PC-9 (cell line): ENCODE measurements around the gene PRR14. TPM values are rescaled to one million over a fixed set of nuclear protein-coding genes. Genes with fewer than 3 reads are reported as not detected.

Experiments
- BruUV-seq: library from RNA; stranded (reverse); fragments of 400-500 nt; replicated peaks from 2 replicates; lab custom pipeline; 2021; lab: Mats Ljungman, UMichigan
- CTCF ChIA-PET: fragments of 300-600 bp; sonication (Branson Sonifier 250); formaldehyde crosslinking; loops from one replicate; lab custom pipeline; 2022; ENCODE audit warnings: antibody characterized with exemption; lab: Charles Lee
- POLR2A ChIA-PET: fragments of 300-600 bp; sonication (Branson Sonifier 250); formaldehyde crosslinking; loops from one replicate; lab custom pipeline; 2022; ENCODE audit warnings: antibody characterized with exemption; ENCODE audit not compliant: unreplicated experiment; lab: Charles Lee
- DNase-seq, 2 experiments: peaks; one replicate each; pipeline versions ENCODE4 v3.0.0 to v3.0.0-alpha.2; 2015 to 2022; ENCODE audit warnings: mixed read lengths in 1 of 2
- H2AFZ ChIP-seq: fragments of 200-600 bp; sonication (generic); 2 replicates; pipeline ENCODE4 v1.8.1; 2017; ENCODE audit warnings: antibody characterized with exemption
- H3F3A ChIP-seq: fragments of 200-600 bp; sonication (generic); 2 replicates; pipeline ENCODE4 v1.8.1; 2017; ENCODE audit warnings: antibody characterized with exemption, mild to moderate bottlenecking, low read depth; ENCODE audit not compliant: insufficient read depth
- H3K27ac ChIP-seq: fragments of 200-600 bp; sonication (generic); 2 replicates; pipeline ENCODE4 v1.6.1; 2016; ENCODE audit warnings: mixed run types
- H3K27me3 ChIP-seq: fragments of 200-600 bp; sonication (generic); 2 replicates; pipeline ENCODE4 v1.6.1; 2016; ENCODE audit warnings: low read depth, mixed run types; ENCODE audit not compliant: insufficient read depth
- H3K36me3 ChIP-seq: fragments of 200-600 bp; sonication (generic); 2 replicates; pipeline ENCODE4 v1.6.1; 2016; ENCODE audit warnings: low read depth, mixed run types
- H3K4me1 ChIP-seq: fragments of 200-600 bp; sonication (generic); replicated peaks from 2 replicates; pipeline ENCODE4 v1.6.1; 2016; ENCODE audit warnings: mixed run types; ENCODE audit not compliant: insufficient read depth
- H3K4me2 ChIP-seq: fragments of 200-600 bp; sonication (generic); 2 replicates; pipeline ENCODE4 v1.6.1; 2017; ENCODE audit warnings: mixed run types
- H3K4me3 ChIP-seq: fragments of 200-600 bp; sonication (generic); 2 replicates; pipeline ENCODE4 v1.6.1; 2016; ENCODE audit warnings: mixed run types
- H3K79me2 ChIP-seq: fragments of 200-600 bp; sonication (generic); 2 replicates; pipeline ENCODE4 v1.6.1; 2017; ENCODE audit warnings: low read depth, mixed run types
- H3K9me2 ChIP-seq: fragments of 200-600 bp; sonication (generic); 2 replicates; pipeline ENCODE4 v1.8.1; 2017; ENCODE audit warnings: mild to moderate bottlenecking; ENCODE audit not compliant: insufficient read depth
- H3K9me3 ChIP-seq: fragments of 200-600 bp; sonication (generic); 2 replicates; pipeline ENCODE4 v1.8.1; 2016; ENCODE audit warnings: low read depth; ENCODE audit not compliant: insufficient read depth
- H4K20me1 ChIP-seq: fragments of 200-600 bp; sonication (generic); 2 replicates; pipeline ENCODE4 v1.8.1; 2017; ENCODE audit not compliant: insufficient read depth
- EZH2 ChIP-seq: fragments of 200-600 bp; sonication (generic); IDR thresholded peaks from 2 replicates; pipeline ENCODE4 v1.8.0; 2017; ENCODE audit warnings: antibody characterized with exemption, low read depth
- intact Hi-C: fragments of 100-400 bp; cut with micrococcal nuclease; formaldehyde crosslinking; loops from one replicate; pipeline ENCODE4 v1.10.0; 2022; ENCODE audit not compliant: unreplicated experiment
- total RNA-seq: library from RNA; stranded (reverse); gene quantifications from 2 replicates; pipeline ENCODE4 v1.2.3, GENCODE V29; 2021
- TF ChIP-seq, protein P1 (sequence below): fragments of 200-600 bp; sonication (generic); conservative IDR thresholded peaks from 2 replicates; pipeline ENCODE4 v1.6.1; 2017; ENCODE audit warnings: mixed run types, antibody characterized with exemption, mild to moderate bottlenecking, moderate library complexity

Gene PRR14
- total RNA-seq, 1 experiment from 2014 or later: 67.3 TPM

DNA sequence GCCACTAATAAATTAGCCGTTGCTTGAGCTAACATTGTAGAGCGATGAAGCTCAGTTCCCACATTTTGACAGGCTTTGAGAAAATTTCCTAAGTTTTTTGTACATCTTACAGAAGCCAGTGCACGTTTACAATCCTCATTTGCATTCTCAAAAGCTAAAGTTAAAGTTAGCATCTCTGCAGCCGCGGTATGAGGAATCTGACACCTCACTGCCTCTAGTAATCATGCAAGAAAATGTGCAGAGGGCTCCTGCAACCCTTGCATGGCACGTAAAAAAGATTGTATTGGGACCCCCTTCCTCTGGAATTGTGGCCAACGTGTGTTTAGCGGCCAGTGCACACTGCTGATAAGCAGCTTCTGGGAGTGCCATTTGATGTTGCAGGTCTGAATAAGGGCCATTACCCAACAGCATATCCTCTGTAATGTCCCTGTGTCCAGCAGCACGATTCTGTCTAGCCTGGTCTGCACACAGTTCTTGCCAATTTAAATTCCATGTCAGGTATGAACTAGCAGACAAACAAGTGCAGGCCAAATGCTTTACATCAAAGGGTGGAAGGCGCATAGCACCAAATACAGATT lies 28.2 kb upstream of the PRR14 start:
- H3K4me3 ChIP-seq: no peak overlapping the region
- no peak for DNase-seq
- no peaks in the 10 kb centered on the region for H3K9me3 ChIP-seq
- no peak overlapping the region for H3K4me2 ChIP-seq
- H3K79me2 ChIP-seq: no peaks in the 10 kb centered on the region
- H3F3A ChIP-seq: no peaks in the 10 kb centered on the region
- H3K4me1 ChIP-seq: no peaks in the 10 kb centered on the region
- intact Hi-C loops: no loop called here
- no peak overlapping the region for H3K27ac ChIP-seq
- no peaks in the 10 kb centered on the region for H3K9me2 ChIP-seq
- TF ChIP-seq EZH2: no peak
- TF ChIP-seq, protein P1, sequence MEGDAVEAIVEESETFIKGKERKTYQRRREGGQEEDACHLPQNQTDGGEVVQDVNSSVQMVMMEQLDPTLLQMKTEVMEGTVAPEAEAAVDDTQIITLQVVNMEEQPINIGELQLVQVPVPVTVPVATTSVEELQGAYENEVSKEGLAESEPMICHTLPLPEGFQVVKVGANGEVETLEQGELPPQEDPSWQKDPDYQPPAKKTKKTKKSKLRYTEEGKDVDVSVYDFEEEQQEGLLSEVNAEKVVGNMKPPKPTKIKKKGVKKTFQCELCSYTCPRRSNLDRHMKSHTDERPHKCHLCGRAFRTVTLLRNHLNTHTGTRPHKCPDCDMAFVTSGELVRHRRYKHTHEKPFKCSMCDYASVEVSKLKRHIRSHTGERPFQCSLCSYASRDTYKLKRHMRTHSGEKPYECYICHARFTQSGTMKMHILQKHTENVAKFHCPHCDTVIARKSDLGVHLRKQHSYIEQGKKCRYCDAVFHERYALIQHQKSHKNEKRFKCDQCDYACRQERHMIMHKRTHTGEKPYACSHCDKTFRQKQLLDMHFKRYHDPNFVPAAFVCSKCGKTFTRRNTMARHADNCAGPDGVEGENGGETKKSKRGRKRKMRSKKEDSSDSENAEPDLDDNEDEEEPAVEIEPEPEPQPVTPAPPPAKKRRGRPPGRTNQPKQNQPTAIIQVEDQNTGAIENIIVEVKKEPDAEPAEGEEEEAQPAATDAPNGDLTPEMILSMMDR: no peak
- POLR2A ChIA-PET: no interaction called here
- H2AFZ ChIP-seq: no peak overlapping the region
- no TSS peak for BruUV-seq
- no peaks in the 10 kb centered on the region for H4K20me1 ChIP-seq
- no peaks in the 10 kb centered on the region for H3K27me3 ChIP-seq
- no peaks in the 10 kb centered on the region for H3K36me3 ChIP-seq
- CTCF ChIA-PET: interaction anchor here (0.6 kb wide), 1 partner anchor 205 kb away, joined by 4 read pairs; no protein-coding TSS in a partner anchor

DNA sequence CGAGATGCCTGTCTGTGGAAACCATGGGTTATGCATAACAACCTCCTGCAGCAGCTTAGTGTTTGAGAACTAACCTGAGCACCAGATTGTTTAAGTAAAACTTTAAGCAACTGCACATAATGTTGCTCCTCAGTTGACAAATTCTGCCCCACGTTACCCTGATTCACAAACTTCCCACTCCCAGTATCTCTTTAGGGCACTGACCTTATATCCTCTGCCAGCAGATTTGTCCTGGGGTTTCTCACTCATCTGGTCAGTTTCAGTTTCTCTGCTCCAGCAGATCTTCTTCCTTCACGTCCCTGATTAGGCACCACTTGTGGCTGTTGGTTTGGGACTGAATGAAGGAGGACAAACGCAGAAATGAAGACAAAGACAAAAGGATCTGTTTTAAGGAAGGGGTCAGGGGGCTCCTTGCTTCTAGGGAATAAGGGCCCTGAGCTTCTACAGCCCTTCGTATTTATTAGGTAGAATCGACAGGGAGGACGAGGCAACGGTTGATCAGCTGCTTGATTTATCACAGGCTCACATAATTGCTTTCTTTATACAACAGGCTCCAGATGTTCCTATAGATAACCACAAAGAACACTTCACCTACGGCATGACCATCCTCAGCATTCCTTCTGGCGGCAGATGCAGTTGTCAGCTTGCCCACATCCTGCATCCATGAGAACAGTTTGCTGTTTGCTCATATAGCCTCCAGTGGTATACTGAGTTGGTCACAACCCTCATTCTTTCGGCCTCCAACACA lies 27.1 kb upstream of the PRR14 start:
- no peaks in the 10 kb centered on the region for H3K9me2 ChIP-seq
- no peaks in the 10 kb centered on the region for H3K9me3 ChIP-seq
- H3K27ac ChIP-seq: no peak overlapping the region
- no peak overlapping the region for H2AFZ ChIP-seq
- H3K4me1 ChIP-seq: 0 out of 2 replicates have a peak, but pooled peaks cover 3% of the 10 kb centered on the region
- CTCF ChIA-PET: interaction anchor here (0.6 kb wide), 1 partner anchor 24 kb away, joined by 4 read pairs; no protein-coding TSS in a partner anchor
- H3K27me3 ChIP-seq: no peaks in the 10 kb centered on the region
- TF ChIP-seq, protein P1: no peak
- no peak for TF ChIP-seq EZH2
- H3F3A ChIP-seq: no peaks in the 10 kb centered on the region
- no peaks in the 10 kb centered on the region for H4K20me1 ChIP-seq
- intact Hi-C loops: no loop called here
- no peaks in the 10 kb centered on the region for H3K79me2 ChIP-seq
- no TSS peak for BruUV-seq
- H3K4me3 ChIP-seq: no peak overlapping the region
- H3K36me3 ChIP-seq: no peaks in the 10 kb centered on the region
- POLR2A ChIA-PET: interaction anchor here (0.7 kb wide), 1 partner anchor 216 kb away, joined by 4 read pairs; no protein-coding TSS in a partner anchor
- no peak overlapping the region for H3K4me2 ChIP-seq
- DNase-seq: no peak

DNA sequence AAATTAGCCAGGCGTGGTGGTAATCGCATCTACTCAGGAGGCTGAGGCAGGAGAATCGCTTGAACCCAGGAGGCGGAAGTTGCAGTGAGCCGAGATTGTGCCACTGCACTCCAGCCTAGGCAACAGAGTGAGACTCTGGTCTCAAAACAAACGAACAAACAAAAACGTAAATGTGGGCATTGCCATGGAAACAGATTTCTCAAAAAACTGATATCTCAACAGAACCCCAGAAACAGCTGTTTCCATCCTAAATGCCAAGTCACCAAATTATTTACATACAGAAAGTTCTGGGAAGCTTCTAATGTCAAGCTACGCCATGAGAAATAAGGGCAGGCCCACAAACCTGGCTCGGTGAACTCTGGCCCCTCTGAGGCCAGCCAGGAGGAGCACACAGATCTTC lies 24.5 kb upstream of the PRR14 start:
- Histone ChIP-seq H3K4me2 (no peak overlapping the region), H2AFZ (no peak overlapping the region), H3K27me3 (no peaks in the 10 kb centered on the region), H3K4me3 (no peak overlapping the region), H3K9me3 (no peaks in the 10 kb centered on the region), H3K9me2 (no peaks in the 10 kb centered on the region), H3K79me2 (no peaks in the 10 kb centered on the region), H3F3A (no peaks in the 10 kb centered on the region), H3K36me3 (no peaks in the 10 kb centered on the region), H4K20me1 (no peaks in the 10 kb centered on the region), H3K27ac (no peak overlapping the region), H3K4me1 (0 out of 2 replicates have a peak, but pooled peaks cover 3% of the 10 kb centered on the region)
- DNase-seq: no peak
- CTCF ChIA-PET: interaction anchor here (0.7 kb wide), 1 partner anchor 33 kb away, joined by 4 read pairs; no protein-coding TSS in a partner anchor
- no TSS peak for BruUV-seq
- POLR2A ChIA-PET: interaction anchor here (0.6 kb wide), 1 partner anchor 65 kb away, joined by 3 read pairs; no protein-coding TSS in a partner anchor
- TF ChIP-seq EZH2: no peak
- TF ChIP-seq, protein P1: no peak
- intact Hi-C loops: no loop called here
